Fibroblast of lung (primary cell): Measurements from ENCODE around the gene RUFY3.

ENCODE experiments used
- CTCF ChIP-seq, 2 donors: IDR thresholded peaks in 1 of 2; conservative IDR thresholded peaks in 1 of 2; 1 replicate in 1 of 2; 2 replicates in 1 of 2; pipeline ENCODE4 v1.5.1; 2011 to 2012; ENCODE audit warnings: low read length in 2 of 2, control low read depth in 1 of 2, inconsistent platforms in 1 of 2, low read depth in 1 of 2, mild to moderate bottlenecking in 1 of 2
- EZH2 ChIP-seq: IDR thresholded peaks from 2 replicates; pipeline ENCODE4 v1.5.1; 2012; ENCODE audit warnings: low read length, control low read depth, mild to moderate bottlenecking; ENCODE audit errors: missing control alignments

GRCh38 chr4:70746179-70746839 is 24.5 kb downstream of the RUFY3 start:
- TF ChIP-seq CTCF (conservative IDR thresholded peaks at IDR 0.05 in 1 of 2, IDR thresholded peaks at IDR 0.05 in 1 of 2; ENCODE audit: low read depth in 1 of 2, low read length in 2 of 2) (no peak), EZH2 (no peak)
